ENCODE measurements around the gene PDS5B. TPM values are rescaled to one million over a fixed set of nuclear protein-coding genes. Genes with fewer than 3 reads are reported as not detected.
"Not testable (repeated sequence)": the region's sequence is repeated elsewhere in the genome, so short reads cannot be mapped to it uniquely, and the experiment has no call there.

Gene PDS5B
- total and polyA plus RNA-seq, 4 donors, result 39.1 to 136 (median 56.8) TPM

GRCh38 chr13:32716201-32716600 is 129.9 kb downstream of the PDS5B start:
- not testable (repeated sequence) for H3K9me3 ChIP-seq (ENCODE audit: control insufficient read depth, insufficient read depth, low read length); H3K4me1 ChIP-seq (ENCODE audit: control insufficient read depth, insufficient read depth, low read length); DNase-seq (ENCODE audit: low read depth in 4 of 6, low spot score in 6 of 6); H3K27ac ChIP-seq (ENCODE audit: low read depth, low read length); H3K4me3 ChIP-seq (ENCODE audit: low read depth, low read length); H3K27me3 ChIP-seq (ENCODE audit: control insufficient read depth, insufficient read depth, low read length)
- 96% methylated on average over 13 of the region's 21 CpGs for WGBS (ENCODE audit: insufficient coverage)
- peaks cover 16% of the 10 kb centered on the region for H3K36me3 ChIP-seq (ENCODE audit: control insufficient read depth, insufficient read depth, low read length)

DNA sequence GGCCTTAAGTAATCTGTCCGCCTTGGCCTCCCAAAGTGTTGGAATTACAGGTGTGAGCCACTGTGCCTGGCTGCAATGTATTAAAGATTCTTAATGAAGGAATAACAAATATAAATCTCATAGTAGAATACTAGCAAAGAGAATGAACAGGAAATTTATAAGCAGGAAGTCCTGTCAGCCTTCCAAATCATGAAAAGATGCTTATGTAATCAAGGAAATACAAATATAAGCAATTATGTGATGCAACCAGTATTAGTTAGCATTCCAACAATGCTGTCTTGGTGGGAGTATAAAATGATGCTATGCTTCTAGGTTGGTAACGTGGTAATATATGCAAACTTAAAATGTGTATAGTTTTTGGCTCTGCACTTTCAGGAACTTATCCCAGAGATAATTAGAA is 133.8 kb downstream of the PDS5B start:
- no peaks in the 10 kb centered on the region for H3K9me3 ChIP-seq (ENCODE audit: control insufficient read depth, insufficient read depth, low read length)
- peaks cover 20% of the 10 kb centered on the region for H3K36me3 ChIP-seq (ENCODE audit: control insufficient read depth, insufficient read depth, low read length)
- H3K27ac ChIP-seq (ENCODE audit: low read depth, low read length), result no peak overlapping the region
- no peaks in the 10 kb centered on the region for H3K27me3 ChIP-seq (ENCODE audit: control insufficient read depth, insufficient read depth, low read length)
- WGBS (ENCODE audit: insufficient coverage), result 80% methylated on average over 1 of the region's 2 CpGs
- no peak for DNase-seq (ENCODE audit: low read depth in 4 of 6, low spot score in 6 of 6)
- no peaks in the 10 kb centered on the region for H3K4me1 ChIP-seq (ENCODE audit: control insufficient read depth, insufficient read depth, low read length)
- no peak overlapping the region for H3K4me3 ChIP-seq (ENCODE audit: low read depth, low read length)

GRCh38 chr13:32721131-32722034 is 135.1 kb downstream of the PDS5B start:
- not testable (repeated sequence) for H3K27me3 ChIP-seq (ENCODE audit: control insufficient read depth, insufficient read depth, low read length); H3K27ac ChIP-seq (ENCODE audit: low read depth, low read length); DNase-seq (ENCODE audit: low read depth in 4 of 6, low spot score in 6 of 6); H3K9me3 ChIP-seq (ENCODE audit: control insufficient read depth, insufficient read depth, low read length); H3K4me3 ChIP-seq (ENCODE audit: low read depth, low read length); H3K4me1 ChIP-seq (ENCODE audit: control insufficient read depth, insufficient read depth, low read length)
- H3K36me3 ChIP-seq (ENCODE audit: control insufficient read depth, insufficient read depth, low read length), result peaks cover 11% of the 10 kb centered on the region
- WGBS (ENCODE audit: insufficient coverage), result 93% methylated on average over 43 of the region's 58 CpGs

GRCh38 chr13:32722340-32722739 is 136.1 kb downstream of the PDS5B start:
- H3K4me1 ChIP-seq (ENCODE audit: control insufficient read depth, insufficient read depth, low read length), result no peaks in the 10 kb centered on the region
- no peak overlapping the region for H3K4me3 ChIP-seq (ENCODE audit: low read depth, low read length)
- H3K27ac ChIP-seq (ENCODE audit: low read depth, low read length), result no peak overlapping the region
- no peaks in the 10 kb centered on the region for H3K9me3 ChIP-seq (ENCODE audit: control insufficient read depth, insufficient read depth, low read length)
- peaks cover 10% of the 10 kb centered on the region for H3K36me3 ChIP-seq (ENCODE audit: control insufficient read depth, insufficient read depth, low read length)
- no peak for DNase-seq (ENCODE audit: low read depth in 4 of 6, low spot score in 6 of 6)
- WGBS (ENCODE audit: insufficient coverage), result no CpG with 5 or more reads among the region's 2 CpGs
- no peaks in the 10 kb centered on the region for H3K27me3 ChIP-seq (ENCODE audit: control insufficient read depth, insufficient read depth, low read length)

- Histone ChIP-seq H3K27ac (ENCODE audit: low read depth, low read length) (no peak overlapping the region), H3K4me3 (ENCODE audit: low read depth, low read length) (no peak overlapping the region), H3K36me3 (ENCODE audit: control insufficient read depth, insufficient read depth, low read length) (peaks cover 10% of the 10 kb centered on the region), H3K9me3 (ENCODE audit: control insufficient read depth, insufficient read depth, low read length) (no peaks in the 10 kb centered on the region), H3K27me3 (ENCODE audit: control insufficient read depth, insufficient read depth, low read length) (no peaks in the 10 kb centered on the region), H3K4me1 (ENCODE audit: control insufficient read depth, insufficient read depth, low read length) (no peaks in the 10 kb centered on the region)
- WGBS (ENCODE audit: insufficient coverage), result no CpG with 5 or more reads among the region's 3 CpGs
- no peak for DNase-seq (ENCODE audit: low read depth in 4 of 6, low spot score in 6 of 6)
These were observed 137.7 kb downstream of the PDS5B start for GRCh38 chr13:32723987-32724386.

GRCh38 chr13:32726374-32727037 is 140.3 kb downstream of the PDS5B start:
- Histone ChIP-seq H3K27ac (ENCODE audit: low read depth, low read length) (no peak overlapping the region), H3K27me3 (ENCODE audit: control insufficient read depth, insufficient read depth, low read length) (no peaks in the 10 kb centered on the region), H3K4me1 (ENCODE audit: control insufficient read depth, insufficient read depth, low read length) (no peaks in the 10 kb centered on the region), H3K36me3 (ENCODE audit: control insufficient read depth, insufficient read depth, low read length) (peaks cover 5% of the 10 kb centered on the region), H3K9me3 (ENCODE audit: control insufficient read depth, insufficient read depth, low read length) (no peaks in the 10 kb centered on the region), H3K4me3 (ENCODE audit: low read depth, low read length) (no peak overlapping the region)
- 80% methylated on average over 1 of the region's 4 CpGs for WGBS (ENCODE audit: insufficient coverage)
- peak in 1 of 6 donors; percentile 4 for DNase-seq (ENCODE audit: low read depth in 4 of 6, low spot score in 6 of 6)

GRCh38 chr13:32728327-32728726 is 142.1 kb downstream of the PDS5B start:
- 83% methylated on average over 1 of the region's 3 CpGs for WGBS (ENCODE audit: insufficient coverage)
- H3K27ac ChIP-seq (ENCODE audit: low read depth, low read length), result no peak overlapping the region
- H3K36me3 ChIP-seq (ENCODE audit: control insufficient read depth, insufficient read depth, low read length), result no peaks in the 10 kb centered on the region
- H3K4me1 ChIP-seq (ENCODE audit: control insufficient read depth, insufficient read depth, low read length), result no peaks in the 10 kb centered on the region
- H3K9me3 ChIP-seq (ENCODE audit: control insufficient read depth, insufficient read depth, low read length), result no peaks in the 10 kb centered on the region
- H3K27me3 ChIP-seq (ENCODE audit: control insufficient read depth, insufficient read depth, low read length), result no peaks in the 10 kb centered on the region
- no peak for DNase-seq (ENCODE audit: low read depth in 4 of 6, low spot score in 6 of 6)
- no peak overlapping the region for H3K4me3 ChIP-seq (ENCODE audit: low read depth, low read length)

GRCh38 chr13:32729097-32729496 is 142.8 kb downstream of the PDS5B start:
- H3K27me3 ChIP-seq (ENCODE audit: control insufficient read depth, insufficient read depth, low read length); H3K4me3 ChIP-seq (ENCODE audit: low read depth, low read length); H3K27ac ChIP-seq (ENCODE audit: low read depth, low read length); H3K9me3 ChIP-seq (ENCODE audit: control insufficient read depth, insufficient read depth, low read length); DNase-seq (ENCODE audit: low read depth in 4 of 6, low spot score in 6 of 6); H3K36me3 ChIP-seq (ENCODE audit: control insufficient read depth, insufficient read depth, low read length); H3K4me1 ChIP-seq (ENCODE audit: control insufficient read depth, insufficient read depth, low read length): not testable (repeated sequence)

- Histone ChIP-seq H3K4me3 (ENCODE audit: low read depth, low read length) (no peak overlapping the region), H3K27ac (ENCODE audit: low read depth, low read length) (no peak overlapping the region), H3K9me3 (ENCODE audit: control insufficient read depth, insufficient read depth, low read length) (no peaks in the 10 kb centered on the region), H3K4me1 (ENCODE audit: control insufficient read depth, insufficient read depth, low read length) (no peaks in the 10 kb centered on the region), H3K27me3 (ENCODE audit: control insufficient read depth, insufficient read depth, low read length) (no peaks in the 10 kb centered on the region), H3K36me3 (ENCODE audit: control insufficient read depth, insufficient read depth, low read length) (no peaks in the 10 kb centered on the region)
- DNase-seq (ENCODE audit: low read depth in 4 of 6, low spot score in 6 of 6), result no peak
- WGBS (ENCODE audit: insufficient coverage), result no CpG with 5 or more reads among the region's 3 CpGs
These were observed 144.8 kb downstream of the PDS5B start for GRCh38 chr13:32731074-32731473.

- Histone ChIP-seq H3K27me3 (ENCODE audit: control insufficient read depth, insufficient read depth, low read length) (no peaks in the 10 kb centered on the region), H3K4me1 (ENCODE audit: control insufficient read depth, insufficient read depth, low read length) (no peaks in the 10 kb centered on the region), H3K36me3 (ENCODE audit: control insufficient read depth, insufficient read depth, low read length) (no peaks in the 10 kb centered on the region), H3K27ac (ENCODE audit: low read depth, low read length) (no peak overlapping the region), H3K9me3 (ENCODE audit: control insufficient read depth, insufficient read depth, low read length) (no peaks in the 10 kb centered on the region), H3K4me3 (ENCODE audit: low read depth, low read length) (no peak overlapping the region)
- WGBS (ENCODE audit: insufficient coverage), result no CpG with 5 or more reads among the region's 2 CpGs
- DNase-seq (ENCODE audit: low read depth in 4 of 6, low spot score in 6 of 6), result no peak
These were observed 145.3 kb downstream of the PDS5B start for GRCh38 chr13:32731576-32731975.

Data from spinal cord (tissue), 10 donors.